Renal pelvis (tissue), 12 donors: ENCODE results near the gene CAMK1D. TPM values are rescaled to one million over a fixed set of nuclear protein-coding genes. Genes with fewer than 3 reads are reported as not detected.
"Not testable (repeated sequence)": the region's sequence is repeated elsewhere in the genome, so short reads cannot be mapped to it uniquely, and the experiment has no call there.

ENCODE experiments used
- DNase-seq: peaks from one replicate; pipeline ENCODE4 v3.0.0-alpha.2; 2013
- long read RNA-seq, 16 experiments: transcript quantifications; one replicate each; lab custom pipeline, GENCODE V29; 2026
- polyA plus RNA-seq, 3 donors: library from polyadenylated mRNA; unstranded; fragments of 120-200 nt; gene quantifications; one replicate each; pipeline ENCODE4 v1.2.1, GENCODE V29; 2013; ENCODE audit not compliant: insufficient read length in 3 of 3

CAMK1D gene
- 10 to 100 TPM in 2 of 3 donors, 1 to 10 TPM in 1; 9.2 to 11.8 (median 10.6) TPM for polyA plus RNA-seq
- long read RNA-seq, donor 1: 0 reads
- long read RNA-seq, donor 2: 0 reads
- long read RNA-seq, donor 3: 0 reads
- long read RNA-seq, donor 4: 0 reads
- long read RNA-seq, donor 5: 0 reads
- long read RNA-seq, donor 6: 0 reads
- long read RNA-seq, donor 7: 0 reads
- long read RNA-seq, donor 8: 0 reads
- long read RNA-seq, donor 9: 0 reads
- long read RNA-seq, donor 10: 0 reads
- long read RNA-seq, donor 11: 0 reads
- long read RNA-seq, donor 12: 0 reads
- long read RNA-seq, donor 13: 0 reads
- long read RNA-seq, donor 14: 0 reads
- long read RNA-seq, donor 15: 0 reads
- long read RNA-seq, donor 16: 0 reads

GRCh38 chr10:12348870-12349628 lies at the start of gene CAMK1D:
TSS of gene CAMK1D (plus strand) at chr10:12349547.
- DNase-seq: peak; percentile 72

GRCh38 chr10:12301036-12301435 lies 48.3 kb upstream of the CAMK1D start:
- DNase-seq: not testable (repeated sequence)

- no peak for DNase-seq
Observed at GRCh38 chr10:12308057-12308456, 41.3 kb upstream of the CAMK1D start.

- DNase-seq: no peak
Observed at GRCh38 chr10:12308736-12309375, 40.5 kb upstream of the CAMK1D start.

GRCh38 chr10:12309783-12310182 lies 39.6 kb upstream of the CAMK1D start:
- DNase-seq: not testable (repeated sequence)

- DNase-seq: no peak
Observed at GRCh38 chr10:12314836-12315235, 34.5 kb upstream of the CAMK1D start.

- DNase-seq: no peak
Observed at GRCh38 chr10:12319076-12319475, 30.3 kb upstream of the CAMK1D start.

GRCh38 chr10:12320892-12321291 lies 28.5 kb upstream of the CAMK1D start:
- no peak for DNase-seq

GRCh38 chr10:12321641-12322040 lies 27.7 kb upstream of the CAMK1D start:
- no peak for DNase-seq

- no peak for DNase-seq
Observed at GRCh38 chr10:12322583-12323131, 26.7 kb upstream of the CAMK1D start.

- DNase-seq: no peak
Observed at GRCh38 chr10:12324530-12324929, 24.8 kb upstream of the CAMK1D start.

GRCh38 chr10:12327074-12327473 lies 22.3 kb upstream of the CAMK1D start:
- no peak for DNase-seq

GRCh38 chr10:12327476-12327875 lies 21.9 kb upstream of the CAMK1D start:
- no peak for DNase-seq

- not testable (repeated sequence) for DNase-seq
Observed at GRCh38 chr10:12328312-12328711, 21.0 kb upstream of the CAMK1D start.

GRCh38 chr10:12332572-12333379 lies 16.6 kb upstream of the CAMK1D start:
- DNase-seq: no peak

- DNase-seq: no peak
Observed at GRCh38 chr10:12333380-12334185, 15.8 kb upstream of the CAMK1D start.

GRCh38 chr10:12334186-12334530 lies 15.2 kb upstream of the CAMK1D start:
- no peak for DNase-seq

GRCh38 chr10:12335169-12335568 lies 14.2 kb upstream of the CAMK1D start:
- DNase-seq: not testable (repeated sequence)

- DNase-seq: peak; percentile 80
Observed at GRCh38 chr10:12337453-12338372, 11.6 kb upstream of the CAMK1D start.

GRCh38 chr10:12338981-12339380 lies 10.4 kb upstream of the CAMK1D start:
- DNase-seq: no peak
